Gastrocnemius medialis (tissue), 4 donors: ENCODE measurements around the gene SH2D5. TPM values are rescaled to one million over a fixed set of nuclear protein-coding genes. Genes with fewer than 3 reads are reported as not detected.

Source experiments
- ATAC-seq, 2 donors: fragments of 150-250 bp; one replicate each; pipeline ENCODE4 v1.9.1; 2016
- DNase-seq, 2 donors: peaks; one replicate each; pipeline ENCODE4 v3.0.0-alpha.2; 2019
- H3K27ac ChIP-seq, 4 donors: fragments of 200-600 bp; sonication (generic); 1 replicate in 1 of 4; 2 replicates in 3 of 4; pipeline ENCODE4 v1.5.1; 2016 to 2018; ENCODE audit warnings: mild to moderate bottlenecking in 2 of 4, moderate library complexity in 1 of 4
- H3K27me3 ChIP-seq, 3 donors: fragments of 200-600 bp; sonication (generic) in 2 of 3; 1 replicate in 1 of 3; 2 replicates in 2 of 3; pipeline versions ENCODE4 v1.5.1 to v1.6.0; 2016 to 2019; ENCODE audit warnings: mild to moderate bottlenecking in 1 of 3, moderate library complexity in 1 of 3
- H3K36me3 ChIP-seq, 2 donors: fragments of 200-600 bp; sonication (generic) in 1 of 2; one replicate each; pipeline ENCODE4 v1.5.1; 2017 to 2018
- H3K4me1 ChIP-seq, 2 donors: fragments of 200-600 bp; sonication (generic) in 1 of 2; one replicate each; pipeline ENCODE4 v1.5.1; 2016 to 2017; ENCODE audit warnings: mild to moderate bottlenecking in 2 of 2
- H3K4me3 ChIP-seq, 4 donors: fragments of 200-600 bp; sonication (generic) in 3 of 4; 1 replicate in 1 of 4; 2 replicates in 3 of 4; pipeline ENCODE4 v1.5.1; 2016 to 2019; ENCODE audit warnings: mild to moderate bottlenecking in 2 of 4
- H3K9me3 ChIP-seq, 3 donors: fragments of 200-600 bp; sonication (generic) in 2 of 3; 1 replicate in 1 of 3; 2 replicates in 2 of 3; pipeline ENCODE4 v1.5.1; 2016 to 2019
- CTCF ChIP-seq, 5 experiments: fragments of 450-650 bp in 3 of 5; fragments of 200-600 bp in 2 of 5; sonication (generic) in 2 of 5; IDR thresholded peaks in 4 of 5; conservative IDR thresholded peaks in 1 of 5; 1 replicate in 4 of 5; 2 replicates in 1 of 5; pipeline ENCODE4 v1.5.1; 2016 to 2019; ENCODE audit warnings: antibody characterized with exemption in 5 of 5, mild to moderate bottlenecking in 3 of 5, moderate library complexity in 3 of 5
- POLR2A ChIP-seq, 2 donors: fragments of 450-650 bp; IDR thresholded peaks; one replicate each; pipeline ENCODE4 v1.6.1; 2017; ENCODE audit warnings: antibody characterized with exemption in 2 of 2, mild to moderate bottlenecking in 2 of 2, moderate library complexity in 2 of 2
- in situ Hi-C, 4 donors: fragments of 200-750 bp; cut with MboI; loops; one replicate each; pipeline versions ENCODE4 v1.15.0 to v1.8.0; 2017; ENCODE audit warnings: low sequenced_read_pairs in 4 of 4
- intact Hi-C: fragments of 100-400 bp; cut with DNase I; formaldehyde crosslinking; loops from one replicate; pipeline ENCODE4 v1.15.1; 2023; ENCODE audit warnings: low total_unique reads
- total RNA-seq, 4 donors: library from RNA; depleted of rRNA; stranded (reverse); fragments of >200 nt; gene quantifications; one replicate each; pipeline versions ENCODE4 v1.1.0 to v1.2.3, GENCODE V29; 2016

The SH2D5 gene
- total RNA-seq, 4 donors from 2014 or later, result 0.53 TPM; not detected in 3

GRCh38 chr1:20727746-20728316, 4.7 kb downstream of the SH2D5 start:
- Histone ChIP-seq H3K36me3 (no peaks in the 10 kb centered on the region), H3K4me3 (no peak overlapping the region), H3K27me3 (peaks cover 0 to 13% (median 7%) of the 10 kb centered on the region in 3 donors), H3K4me1 (peaks cover 6 to 7% of the 10 kb centered on the region in 2 donors), H3K9me3 (no peaks in the 10 kb centered on the region), H3K27ac (no peak overlapping the region)
- TF ChIP-seq POLR2A (IDR thresholded peaks at IDR 0.05) (no peak), CTCF (IDR thresholded peaks at IDR 0.05 in 4 of 5, conservative IDR thresholded peaks at IDR 0.05 in 1 of 5) (no peak)
- no peak for ATAC-seq
- intact Hi-C loops, result no loop called here
- in situ Hi-C loops, result no loop called here
- no peak for DNase-seq

GRCh38 chr1:20726932-20727745, 5.4 kb downstream of the SH2D5 start:
- DNase-seq, result no peak
- Histone ChIP-seq H3K4me1 (peaks cover 0 to under 1% of the 10 kb centered on the region in 2 donors), H3K36me3 (no peaks in the 10 kb centered on the region), H3K27me3 (peaks cover 0 to 8% (median 7%) of the 10 kb centered on the region in 3 donors), H3K4me3 (no peak overlapping the region), H3K9me3 (no peaks in the 10 kb centered on the region), H3K27ac (no peak overlapping the region)
- intact Hi-C loops, result no loop called here
- TF ChIP-seq POLR2A (IDR thresholded peaks at IDR 0.05) (no peak), CTCF (IDR thresholded peaks at IDR 0.05 in 4 of 5, conservative IDR thresholded peaks at IDR 0.05 in 1 of 5) (no peak)
- in situ Hi-C loops, result no loop called here
- no peak for ATAC-seq

GRCh38 chr1:20726118-20726911, 6.2 kb downstream of the SH2D5 start:
- in situ Hi-C loops, result no loop called here
- intact Hi-C loops, result no loop called here
- H3K36me3 ChIP-seq, result no peaks in the 10 kb centered on the region
- H3K27me3 ChIP-seq, result peaks cover 0 to 6% (median 3%) of the 10 kb centered on the region in 3 donors
- H3K4me3 ChIP-seq, result no peak overlapping the region
- TF ChIP-seq POLR2A (IDR thresholded peaks at IDR 0.05) (no peak), CTCF (IDR thresholded peaks at IDR 0.05 in 4 of 5, conservative IDR thresholded peaks at IDR 0.05 in 1 of 5) (no peak)
- H3K4me1 ChIP-seq, result no peaks in the 10 kb centered on the region
- no peak overlapping the region for H3K27ac ChIP-seq
- no peak for ATAC-seq
- H3K9me3 ChIP-seq, result no peaks in the 10 kb centered on the region
- DNase-seq, result no peak

GRCh38 chr1:20725189-20726117, 7.0 kb downstream of the SH2D5 start:
- ATAC-seq (no peak), DNase-seq (no peak)
- intact Hi-C loops (no loop called here), in situ Hi-C loops (no loop called here)
- H3K4me1 ChIP-seq, result no peaks in the 10 kb centered on the region
- no peak overlapping the region for H3K4me3 ChIP-seq
- H3K27ac ChIP-seq, result no peak overlapping the region
- no peak for TF ChIP-seq POLR2A (IDR thresholded peaks at IDR 0.05)
- no peak for TF ChIP-seq CTCF (IDR thresholded peaks at IDR 0.05 in 4 of 5, conservative IDR thresholded peaks at IDR 0.05 in 1 of 5)
- peaks cover 0 to 2% (median 0%) of the 10 kb centered on the region in 3 donors for H3K27me3 ChIP-seq
- no peaks in the 10 kb centered on the region for H3K9me3 ChIP-seq
- no peaks in the 10 kb centered on the region for H3K36me3 ChIP-seq
